Hepatocyte (in vitro differentiated cells): ENCODE measurements around the gene IRX3. TPM values are rescaled to one million over a fixed set of nuclear protein-coding genes. Genes with fewer than 3 reads are reported as not detected.

Experiments used
- DNase-seq: peaks from one replicate; pipeline ENCODE4 v3.0.0-alpha.2; 2016; ENCODE audit warnings: low spot score
- H2AFZ ChIP-seq: fragments of 200-600 bp; sonication (generic); 2 replicates; pipeline ENCODE4 v1.6.0; 2016; ENCODE audit warnings: antibody characterized with exemption, mild to moderate bottlenecking
- H3K27ac ChIP-seq: fragments of 200-600 bp; sonication (generic); 2 replicates; pipeline ENCODE4 v1.5.1; 2016; ENCODE audit warnings: mild to moderate bottlenecking
- H3K27me3 ChIP-seq: fragments of 200-600 bp; sonication (generic); 2 replicates; pipeline ENCODE4 v1.6.1; 2016
- H3K36me3 ChIP-seq: fragments of 200-600 bp; sonication (generic); replicated peaks from 2 replicates; pipeline ENCODE4 v1.5.1; 2016; ENCODE audit warnings: low read depth; ENCODE audit not compliant: insufficient read depth
- H3K4me1 ChIP-seq: fragments of 200-600 bp; sonication (generic); 2 replicates; pipeline ENCODE4 v1.5.1; 2016; ENCODE audit warnings: mild to moderate bottlenecking, moderate library complexity; ENCODE audit not compliant: insufficient read depth
- H3K4me2 ChIP-seq: fragments of 200-600 bp; sonication (generic); 2 replicates; pipeline ENCODE4 v1.6.0; 2016
- H3K4me3 ChIP-seq: fragments of 200-600 bp; sonication (generic); 2 replicates; pipeline ENCODE4 v1.5.1; 2016; ENCODE audit warnings: mild to moderate bottlenecking
- H3K79me2 ChIP-seq: fragments of 200-600 bp; sonication (generic); 2 replicates; pipeline ENCODE4 v1.6.0; 2017; ENCODE audit warnings: mild to moderate bottlenecking
- H3K9me2 ChIP-seq: fragments of 200-600 bp; sonication (generic); replicated peaks from 2 replicates; pipeline ENCODE4 v1.6.0; 2017; ENCODE audit warnings: mild to moderate bottlenecking; ENCODE audit not compliant: insufficient read depth
- H3K9me3 ChIP-seq: fragments of 200-600 bp; sonication (generic); 2 replicates; pipeline ENCODE4 v1.5.1; 2016; ENCODE audit warnings: low read depth, mild to moderate bottlenecking
- H4K20me1 ChIP-seq: fragments of 200-600 bp; sonication (generic); 2 replicates; pipeline ENCODE4 v1.6.0; 2016; ENCODE audit warnings: mild to moderate bottlenecking; ENCODE audit not compliant: insufficient read depth, poor library complexity, severe bottlenecking
- CTCF ChIP-seq: fragments of 200-600 bp; sonication (generic); IDR thresholded peaks from 2 replicates; pipeline ENCODE4 v1.5.1; 2016; ENCODE audit warnings: antibody characterized with exemption, mild to moderate bottlenecking; ENCODE audit not compliant: poor library complexity
- EZH2 ChIP-seq: fragments of 200-600 bp; sonication (generic); IDR thresholded peaks from 2 replicates; pipeline ENCODE4 v1.6.1; 2016; ENCODE audit warnings: antibody characterized with exemption, mild to moderate bottlenecking, borderline replicate concordance
- EZH2phosphoT487 ChIP-seq: fragments of 200-600 bp; sonication (generic); IDR thresholded peaks from one replicate; pipeline ENCODE4 v1.6.1; 2018; ENCODE audit warnings: antibody characterized with exemption, mild to moderate bottlenecking, low read depth, moderate library complexity; ENCODE audit not compliant: unreplicated experiment, severe bottlenecking
- WGBS: methylation state at CpG from one replicate; pipeline ENCODE4 v1.1.6; 2016; ENCODE audit warnings: low lambda C conversion rate; ENCODE audit errors: missing lambda C conversion rate; 5-methylcytosine and 5-hydroxymethylcytosine counted together
- polyA plus RNA-seq: library from polyadenylated mRNA; unstranded; fragments of >200 nt; fragmentation: Nextera tagmentation; extraction: Ambion mirVana; gene quantifications from 2 replicates; pipeline ENCODE4 v1.2.1, GENCODE V29; 2016
- total RNA-seq: library from RNA; depleted of rRNA; stranded (reverse); fragments of >200 nt; gene quantifications from 2 replicates; pipeline ENCODE4 v1.2.3, GENCODE V29; 2014

Gene IRX3
- total and polyA plus RNA-seq, 2 experiments from 2014 or later, result 1.8 to 4.4 TPM

GRCh38 chr16:54288835-54289241 is 2.3 kb upstream of the IRX3 start:
- Histone ChIP-seq H3K9me3 (no peaks in the 10 kb centered on the region), H3K79me2 (no peaks in the 10 kb centered on the region), H3K9me2 (no peaks in the 10 kb centered on the region), H4K20me1 (no peaks in the 10 kb centered on the region), H3K4me3 (no peak overlapping the region), H3K27me3 (peaks cover 89% of the 10 kb centered on the region), H3K4me1 (peaks cover 31% of the 10 kb centered on the region), H3K4me2 (peak overlapping the region; percentile 27), H3K27ac (no peak overlapping the region), H3K36me3 (no peaks in the 10 kb centered on the region), H2AFZ (no peak overlapping the region)
- DNase-seq, result no peak
- 12% methylated on average over 19 of the region's 25 CpGs for WGBS
- TF ChIP-seq EZH2phosphoT487, result no peak
- peak; percentile 2 for TF ChIP-seq EZH2

GRCh38 chr16:54288030-54288834 is 1.6 kb upstream of the IRX3 start:
- Histone ChIP-seq H3K4me3 (no peak overlapping the region), H3K27ac (no peak overlapping the region), H3K36me3 (no peaks in the 10 kb centered on the region), H4K20me1 (no peaks in the 10 kb centered on the region), H3K9me2 (no peaks in the 10 kb centered on the region), H3K9me3 (no peaks in the 10 kb centered on the region), H3K4me1 (peaks cover 33% of the 10 kb centered on the region), H3K79me2 (no peaks in the 10 kb centered on the region), H2AFZ (no peak overlapping the region), H3K27me3 (peaks cover 89% of the 10 kb centered on the region), H3K4me2 (peak overlapping the region; percentile 94)
- TF ChIP-seq EZH2phosphoT487 (peak; percentile 58), CTCF (no peak)
- 23% methylated on average over 37 of the region's 38 CpGs for WGBS
- no peak for DNase-seq

GRCh38 chr16:54287131-54288029 is 793 bp upstream of the IRX3 start:
- Histone ChIP-seq H3K9me3 (no peaks in the 10 kb centered on the region), H3K27ac (no peak overlapping the region), H3K4me1 (peaks cover 40% of the 10 kb centered on the region), H3K36me3 (no peaks in the 10 kb centered on the region), H3K4me3 (peak overlapping the region; percentile 51), H3K9me2 (no peaks in the 10 kb centered on the region), H3K4me2 (peak overlapping the region; percentile 94), H3K27me3 (peaks cover 89% of the 10 kb centered on the region), H3K79me2 (no peaks in the 10 kb centered on the region), H2AFZ (peak overlapping the region; percentile 52), H4K20me1 (no peaks in the 10 kb centered on the region)
- TF ChIP-seq EZH2phosphoT487 (peak; percentile 36), EZH2 (peak; percentile 79), CTCF (no peak)
- WGBS, result 6% methylated on average over 35 of the region's 61 CpGs
- DNase-seq, result no peak

- Histone ChIP-seq H4K20me1 (no peaks in the 10 kb centered on the region), H3K36me3 (no peaks in the 10 kb centered on the region), H3K27ac (peak overlapping the region; percentile 77), H3K9me3 (no peaks in the 10 kb centered on the region), H3K4me2 (peak overlapping the region; percentile 94), H3K27me3 (peaks cover 88% of the 10 kb centered on the region), H3K4me3 (peak overlapping the region; percentile 51), H2AFZ (peak overlapping the region; percentile 81), H3K9me2 (no peaks in the 10 kb centered on the region), H3K79me2 (no peaks in the 10 kb centered on the region), H3K4me1 (peaks cover 49% of the 10 kb centered on the region)
- DNase-seq, result no peak
- no peak for TF ChIP-seq CTCF
- no peak for TF ChIP-seq EZH2
- TF ChIP-seq EZH2phosphoT487, result no peak
- WGBS, result 0% methylated on average over 10 of the region's 43 CpGs
Observed at GRCh38 chr16:54286090-54286365, 559 bp downstream of the IRX3 start.
